GM12801 (cell line): ENCODE results near the gene TBX21.

Experiments used
- CTCF ChIP-seq: IDR thresholded peaks from one replicate; pipeline ENCODE4 v1.5.1; 2011; ENCODE audit warnings: control low read depth; ENCODE audit not compliant: insufficient read length; ENCODE audit errors: extremely low read depth

The TBX21 gene

GRCh38 chr17:47778184-47778635 is 45.2 kb downstream of the TBX21 start:
- TF ChIP-seq CTCF: no peak

- TF ChIP-seq CTCF: no peak
Measured at GRCh38 chr17:47781397-47781796, 48.4 kb downstream of the TBX21 start.

GRCh38 chr17:47785538-47786123 is 52.6 kb downstream of the TBX21 start:
- TF ChIP-seq CTCF: no peak

- TF ChIP-seq CTCF: no peak
Measured at GRCh38 chr17:47789611-47790561, 56.9 kb downstream of the TBX21 start.

GRCh38 chr17:47791025-47791424 is 58.0 kb downstream of the TBX21 start:
- TF ChIP-seq CTCF: no peak

GRCh38 chr17:47792457-47792856 is 59.4 kb downstream of the TBX21 start:
- no peak for TF ChIP-seq CTCF

- TF ChIP-seq CTCF: no peak
Measured at GRCh38 chr17:47792979-47793378, 59.9 kb downstream of the TBX21 start.
